PFSK-1 (cell line): ENCODE measurements around the gene FAF1.

Experiments used
- FOXP2 ChIP-seq: optimal IDR thresholded peaks from 2 replicates; pipeline ENCODE3; 2011; ENCODE audit warnings: borderline replicate concordance, control low read depth, inconsistent platforms; ENCODE audit not compliant: insufficient read depth; ENCODE audit errors: extremely low read length, extremely low read depth
- POLR2AphosphoS5 ChIP-seq: IDR thresholded peaks from 2 replicates; pipeline ENCODE4 v1.6.1; 2012; ENCODE audit warnings: low read depth, mild to moderate bottlenecking, control low read depth, low read length, moderate library complexity
- REST ChIP-seq, 2 experiments: IDR thresholded peaks; 2 replicates each; pipeline versions ENCODE4 v1.6.1 to v1.8.0; 2011 to 2012; ENCODE audit warnings: low read depth in 2 of 2, low read length in 2 of 2, control low read depth in 1 of 2, inconsistent platforms in 1 of 2, mild to moderate bottlenecking in 1 of 2, moderate library complexity in 1 of 2; ENCODE audit not compliant: insufficient read depth in 1 of 2
- SIN3A ChIP-seq: IDR thresholded peaks from 2 replicates; pipeline ENCODE4 v1.6.1; 2012; ENCODE audit warnings: mild to moderate bottlenecking, low read length, moderate library complexity, borderline replicate concordance; ENCODE audit not compliant: insufficient read depth
- TAF1 ChIP-seq: IDR thresholded peaks from 2 replicates; pipeline ENCODE4 v1.6.1; 2012; ENCODE audit warnings: low read length, control low read depth, borderline replicate concordance; ENCODE audit not compliant: insufficient read depth

Gene FAF1

GRCh38 chr1:50566405-50566804 lies 393.7 kb downstream of the FAF1 start:
- TF ChIP-seq REST (IDR thresholded peaks at IDR 0.05; ENCODE audit: insufficient read depth in 1 of 2, low read depth in 2 of 2, low read length in 2 of 2) (no peak), TAF1 (no peak), POLR2AphosphoS5 (no peak)

GRCh38 chr1:50564417-50564816 lies 395.6 kb downstream of the FAF1 start:
- TF ChIP-seq FOXP2 (no peak), TAF1 (no peak), REST (IDR thresholded peaks at IDR 0.05; ENCODE audit: insufficient read depth in 1 of 2, low read depth in 2 of 2, low read length in 2 of 2) (no peak), SIN3A (no peak), POLR2AphosphoS5 (no peak)

GRCh38 chr1:50562106-50562505 lies 398.0 kb downstream of the FAF1 start:
- no peak for TF ChIP-seq REST (IDR thresholded peaks at IDR 0.05; ENCODE audit: insufficient read depth in 1 of 2, low read depth in 2 of 2, low read length in 2 of 2)
- TF ChIP-seq FOXP2 = no peak
- no peak for TF ChIP-seq TAF1
- no peak for TF ChIP-seq SIN3A
- TF ChIP-seq POLR2AphosphoS5 = no peak

GRCh38 chr1:50559421-50559820 lies 400.6 kb downstream of the FAF1 start:
- no peak for TF ChIP-seq SIN3A
- TF ChIP-seq TAF1 = no peak

- TF ChIP-seq SIN3A (no peak), FOXP2 (no peak), REST (IDR thresholded peaks at IDR 0.05; ENCODE audit: insufficient read depth in 1 of 2, low read depth in 2 of 2, low read length in 2 of 2) (no peak), POLR2AphosphoS5 (no peak), TAF1 (no peak)
Measured at GRCh38 chr1:50553921-50554320, 406.1 kb downstream of the FAF1 start.
